Measurements from ENCODE around the gene KCND3.

Gene KCND3

DNA sequence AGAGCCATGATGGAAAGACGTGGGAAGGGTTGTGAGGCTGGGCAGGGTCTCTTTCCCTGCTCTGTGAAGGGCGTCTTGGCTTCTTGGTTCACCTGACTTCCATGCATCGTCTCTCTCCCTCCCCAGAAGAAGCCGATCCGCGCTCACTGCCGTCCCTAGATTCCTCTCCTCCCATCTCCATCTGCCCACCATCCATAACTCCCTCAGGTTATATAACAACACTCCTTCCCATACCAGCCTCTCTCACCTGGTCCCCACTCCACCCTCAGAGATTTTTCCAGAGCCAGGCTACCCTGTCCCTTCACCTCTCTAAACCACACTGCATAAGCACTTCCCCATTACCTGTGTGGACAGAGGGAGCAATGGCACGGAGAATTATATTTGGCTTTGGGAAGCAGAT lies 6.0 kb downstream of the KCND3 start:
- H3K27me3 ChIP-seq (ENCODE audit: insufficient read depth, low read length, poor library complexity, severe bottlenecking) = no peaks in the 10 kb centered on the region
- no peaks in the 10 kb centered on the region for H3K9me3 ChIP-seq (ENCODE audit: insufficient read depth, low read depth, low read length)
- no peaks in the 10 kb centered on the region for H3K9me2 ChIP-seq (replicated peaks; ENCODE audit: low read depth, low read length)
- no peak for TF ChIP-seq EZH2phosphoT487 (IDR thresholded peaks at IDR 0.05; ENCODE audit: borderline replicate concordance)
- TF ChIP-seq, protein P1, sequence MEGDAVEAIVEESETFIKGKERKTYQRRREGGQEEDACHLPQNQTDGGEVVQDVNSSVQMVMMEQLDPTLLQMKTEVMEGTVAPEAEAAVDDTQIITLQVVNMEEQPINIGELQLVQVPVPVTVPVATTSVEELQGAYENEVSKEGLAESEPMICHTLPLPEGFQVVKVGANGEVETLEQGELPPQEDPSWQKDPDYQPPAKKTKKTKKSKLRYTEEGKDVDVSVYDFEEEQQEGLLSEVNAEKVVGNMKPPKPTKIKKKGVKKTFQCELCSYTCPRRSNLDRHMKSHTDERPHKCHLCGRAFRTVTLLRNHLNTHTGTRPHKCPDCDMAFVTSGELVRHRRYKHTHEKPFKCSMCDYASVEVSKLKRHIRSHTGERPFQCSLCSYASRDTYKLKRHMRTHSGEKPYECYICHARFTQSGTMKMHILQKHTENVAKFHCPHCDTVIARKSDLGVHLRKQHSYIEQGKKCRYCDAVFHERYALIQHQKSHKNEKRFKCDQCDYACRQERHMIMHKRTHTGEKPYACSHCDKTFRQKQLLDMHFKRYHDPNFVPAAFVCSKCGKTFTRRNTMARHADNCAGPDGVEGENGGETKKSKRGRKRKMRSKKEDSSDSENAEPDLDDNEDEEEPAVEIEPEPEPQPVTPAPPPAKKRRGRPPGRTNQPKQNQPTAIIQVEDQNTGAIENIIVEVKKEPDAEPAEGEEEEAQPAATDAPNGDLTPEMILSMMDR (conservative IDR thresholded peaks at IDR 0.05; ENCODE audit: low read length) = no peak
- no peaks in the 10 kb centered on the region for H3F3A ChIP-seq (ENCODE audit: low read depth)
- no peaks in the 10 kb centered on the region for H3K36me3 ChIP-seq (ENCODE audit: insufficient read depth, low read length)
- H3K79me2 ChIP-seq (ENCODE audit: insufficient read depth, low read length) = no peaks in the 10 kb centered on the region
- H2AFZ ChIP-seq (ENCODE audit: low read length) = no peak overlapping the region
- H3K4me2 ChIP-seq (ENCODE audit: low read depth, low read length, poor library complexity, severe bottlenecking) = no peak overlapping the region
- H4K20me1 ChIP-seq (ENCODE audit: insufficient read depth, low read length, poor library complexity, severe bottlenecking) = no peaks in the 10 kb centered on the region
- no peak overlapping the region for H3K9ac ChIP-seq (ENCODE audit: low read depth, low read length, poor library complexity, severe bottlenecking)
- H3K4me3 ChIP-seq (ENCODE audit: low read length, poor library complexity, severe bottlenecking) = no peak overlapping the region
- no peaks in the 10 kb centered on the region for H3K4me1 ChIP-seq (ENCODE audit: insufficient read depth, low read length, poor library complexity, severe bottlenecking)

DNA sequence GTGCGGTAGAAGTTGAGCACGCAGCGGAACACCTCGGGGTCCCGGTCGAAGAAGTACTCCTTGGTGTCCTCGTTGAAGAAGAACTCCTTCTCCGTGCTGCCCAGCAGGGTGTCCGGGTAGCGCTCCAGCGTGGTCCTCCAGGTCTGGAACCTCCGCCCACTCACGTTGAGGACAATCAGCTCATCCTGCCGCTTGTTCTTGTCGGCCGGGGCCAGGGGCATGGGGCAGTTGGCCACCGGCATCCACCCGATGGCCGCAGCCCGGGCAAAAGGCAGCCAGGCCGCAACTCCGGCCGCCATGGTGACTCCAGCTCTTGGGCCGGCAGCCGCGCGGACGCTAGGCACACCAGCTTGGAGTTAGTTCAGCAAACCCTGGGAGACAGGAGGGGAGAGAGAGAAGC lies 7.0 kb downstream of the KCND3 start:
- Histone ChIP-seq H3K9me2 (replicated peaks; ENCODE audit: low read depth, low read length) (no peaks in the 10 kb centered on the region), H3F3A (ENCODE audit: low read depth) (no peaks in the 10 kb centered on the region), H3K4me3 (ENCODE audit: low read length, poor library complexity, severe bottlenecking) (no peak overlapping the region), H3K36me3 (ENCODE audit: insufficient read depth, low read length) (no peaks in the 10 kb centered on the region), H4K20me1 (ENCODE audit: insufficient read depth, low read length, poor library complexity, severe bottlenecking) (no peaks in the 10 kb centered on the region), H3K9ac (ENCODE audit: low read depth, low read length, poor library complexity, severe bottlenecking) (no peak overlapping the region), H3K79me2 (ENCODE audit: insufficient read depth, low read length) (no peaks in the 10 kb centered on the region), H2AFZ (ENCODE audit: low read length) (no peak overlapping the region), H3K4me2 (ENCODE audit: low read depth, low read length, poor library complexity, severe bottlenecking) (no peak overlapping the region), H3K9me3 (ENCODE audit: insufficient read depth, low read depth, low read length) (no peaks in the 10 kb centered on the region), H3K27me3 (ENCODE audit: insufficient read depth, low read length, poor library complexity, severe bottlenecking) (no peaks in the 10 kb centered on the region), H3K4me1 (ENCODE audit: insufficient read depth, low read length, poor library complexity, severe bottlenecking) (no peaks in the 10 kb centered on the region)
- TF ChIP-seq, protein P1 (conservative IDR thresholded peaks at IDR 0.05; ENCODE audit: low read length) = no peak
- TF ChIP-seq EZH2phosphoT487 (IDR thresholded peaks at IDR 0.05; ENCODE audit: borderline replicate concordance) = no peak

GRCh38 chr1:111981871-111982270 lies 7.6 kb downstream of the KCND3 start:
- Histone ChIP-seq H3K9me2 (replicated peaks; ENCODE audit: low read depth, low read length) (no peaks in the 10 kb centered on the region), H3K4me3 (ENCODE audit: low read length, poor library complexity, severe bottlenecking) (no peak overlapping the region), H3K79me2 (ENCODE audit: insufficient read depth, low read length) (no peaks in the 10 kb centered on the region), H3K9ac (ENCODE audit: low read depth, low read length, poor library complexity, severe bottlenecking) (no peak overlapping the region), H3F3A (ENCODE audit: low read depth) (no peaks in the 10 kb centered on the region), H3K4me2 (ENCODE audit: low read depth, low read length, poor library complexity, severe bottlenecking) (no peak overlapping the region), H3K4me1 (ENCODE audit: insufficient read depth, low read length, poor library complexity, severe bottlenecking) (no peaks in the 10 kb centered on the region), H3K9me3 (ENCODE audit: insufficient read depth, low read depth, low read length) (no peaks in the 10 kb centered on the region), H3K27me3 (ENCODE audit: insufficient read depth, low read length, poor library complexity, severe bottlenecking) (no peaks in the 10 kb centered on the region), H3K36me3 (ENCODE audit: insufficient read depth, low read length) (no peaks in the 10 kb centered on the region), H4K20me1 (ENCODE audit: insufficient read depth, low read length, poor library complexity, severe bottlenecking) (no peaks in the 10 kb centered on the region), H2AFZ (ENCODE audit: low read length) (no peak overlapping the region)
- TF ChIP-seq, protein P1 (conservative IDR thresholded peaks at IDR 0.05; ENCODE audit: low read length) = no peak
